HG03135 (cell line): Measurements from ENCODE around the gene CORO7.

Experiments
- ATAC-seq: cut with Tn5 transposase; IDR thresholded peaks from one replicate; pipeline ENCODE4 v1.9.1; 2021; ENCODE audit warnings: mild to moderate bottlenecking, moderate library complexity; ENCODE audit not compliant: unreplicated experiment

Gene CORO7

GRCh38 chr16:4373356-4373908, 43.0 kb downstream of the CORO7 start:
- ATAC-seq = no peak

- no peak for ATAC-seq
Observed at GRCh38 chr16:4372578-4373355, 43.6 kb downstream of the CORO7 start.

GRCh38 chr16:4372001-4372577, 44.3 kb downstream of the CORO7 start:
- ATAC-seq = peak; percentile 36

GRCh38 chr16:4371357-4372000, 44.9 kb downstream of the CORO7 start, which contains the start of gene VASN:
VASN (plus strand) TSS chr16:4371848; CDS start chr16:4380878, 9,030 bp downstream.
- peak; percentile 55 for ATAC-seq

DNA sequence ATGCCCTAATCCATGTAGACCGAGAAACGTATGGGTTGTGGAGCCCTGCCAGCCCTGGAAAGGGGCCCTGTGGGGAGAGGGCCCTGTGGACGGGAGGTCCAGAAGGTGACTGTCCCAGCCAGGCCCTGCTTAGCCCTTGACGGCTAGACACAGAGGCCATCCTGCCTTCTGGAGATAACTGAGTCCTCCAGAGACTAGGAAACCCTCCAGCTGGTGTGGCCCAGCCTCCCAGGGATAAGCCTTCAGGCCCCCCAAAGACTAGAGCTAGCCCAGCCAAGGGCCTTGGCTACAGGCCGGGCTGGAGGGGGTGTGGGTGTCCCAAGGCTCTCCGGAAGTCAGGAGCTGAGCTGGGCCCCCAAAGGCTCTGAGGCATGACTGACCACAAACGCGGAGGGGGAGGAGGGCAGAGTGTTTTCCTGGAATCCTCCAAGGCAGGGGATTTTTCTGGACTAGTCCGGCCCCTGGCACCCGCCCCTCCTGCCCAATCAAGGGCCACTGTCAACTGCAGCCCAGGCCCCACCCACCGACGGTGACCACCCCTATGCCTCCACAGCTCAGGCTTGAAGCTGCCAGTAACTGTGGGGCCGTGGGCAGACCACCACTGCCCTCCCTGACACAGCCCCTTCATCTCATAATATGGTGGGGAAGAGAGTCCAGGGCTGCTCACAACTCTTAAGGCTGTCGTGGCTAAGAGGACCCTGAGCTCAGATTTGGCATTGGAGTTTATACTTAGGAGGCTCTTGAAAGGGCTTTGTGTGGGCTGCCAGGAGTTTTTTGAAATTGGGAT, 45.6 kb downstream of the CORO7 start:
- ATAC-seq = no peak

DNA sequence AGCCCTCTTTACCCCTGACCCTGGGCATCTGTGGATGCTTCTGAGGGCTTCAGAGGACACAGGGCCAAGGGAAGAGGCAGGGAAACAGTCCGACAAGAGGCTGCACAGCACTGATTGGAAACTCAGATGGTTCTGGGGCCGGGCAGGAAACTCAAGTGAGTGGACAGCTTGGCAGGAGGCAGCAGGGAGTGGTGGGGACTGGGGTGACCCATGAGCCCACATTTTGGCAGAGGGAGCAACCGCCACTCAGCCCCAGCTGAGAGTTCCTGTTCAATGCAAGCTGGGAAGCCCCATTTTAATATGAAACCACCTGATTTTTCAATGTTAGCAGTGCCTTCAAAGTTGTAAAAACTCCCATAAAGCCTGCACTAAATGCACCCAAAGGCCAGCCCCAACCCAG, 46.2 kb downstream of the CORO7 start:
- ATAC-seq = no peak

- ATAC-seq = no peak
Observed at GRCh38 chr16:4369007-4369733, 47.2 kb downstream of the CORO7 start.

DNA sequence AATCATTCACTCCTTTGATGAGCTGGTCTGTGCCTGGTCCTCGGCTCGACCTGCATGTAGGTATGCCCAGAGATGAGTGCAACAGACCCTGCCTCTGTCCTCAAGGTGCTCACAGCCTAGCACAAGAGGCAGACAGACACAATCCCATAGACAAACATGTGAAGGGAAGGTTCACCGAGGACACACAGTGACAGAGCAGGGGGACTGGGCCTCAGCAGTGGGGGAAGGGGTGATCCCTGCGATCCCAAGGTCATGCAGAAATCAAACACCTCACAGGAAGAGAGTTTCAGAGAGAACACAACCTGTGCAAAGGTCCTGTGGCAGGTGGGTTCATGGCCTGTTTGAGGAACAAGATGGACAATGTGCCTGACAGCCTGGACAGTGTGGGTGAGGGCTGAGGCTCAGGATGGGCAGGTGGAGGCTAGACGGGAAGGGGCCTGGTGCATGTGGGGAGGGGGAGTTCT, 49.0 kb downstream of the CORO7 start:
- no peak for ATAC-seq

- ATAC-seq = no peak
Observed at GRCh38 chr16:4366016-4366415, 50.4 kb downstream of the CORO7 start.

DNA sequence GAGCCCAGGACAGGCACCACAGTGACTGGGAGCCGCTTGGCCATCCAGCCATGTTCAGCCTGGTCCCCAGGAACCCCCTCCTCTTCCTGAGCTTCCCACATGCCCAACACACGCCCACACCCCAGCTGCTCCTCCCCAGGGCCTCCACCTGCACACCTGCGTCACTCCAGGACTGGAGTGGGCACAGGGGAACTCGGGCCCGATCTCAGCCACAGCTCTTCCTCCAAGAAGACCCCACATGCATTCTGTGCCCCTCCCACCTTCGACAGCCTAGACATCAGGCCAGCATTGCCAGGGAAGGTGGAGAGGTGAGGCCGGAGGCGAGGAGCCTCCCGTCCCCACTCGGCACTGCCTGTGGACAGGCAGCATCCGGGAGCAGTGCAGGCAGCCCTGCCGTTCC, 50.8 kb downstream of the CORO7 start:
- no peak for ATAC-seq

DNA sequence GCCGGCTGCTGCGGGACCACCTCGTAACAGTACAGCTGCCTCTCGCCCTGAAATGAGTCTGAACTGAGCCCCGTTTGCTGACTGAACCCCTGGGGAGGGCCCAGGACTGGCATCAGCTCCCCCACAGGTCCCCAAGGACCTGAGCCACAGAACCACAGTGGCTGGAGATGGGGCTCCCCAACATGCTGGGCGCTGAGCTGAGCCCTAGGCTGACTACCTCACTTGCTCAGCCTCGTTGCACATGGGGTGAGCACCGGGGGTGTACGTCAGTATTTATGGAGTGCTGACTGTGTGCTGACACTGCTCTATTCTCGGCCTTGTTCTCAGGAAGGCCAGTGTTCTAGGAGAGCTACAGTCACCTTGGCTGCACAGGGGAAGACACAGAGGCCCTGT, 51.4 kb downstream of the CORO7 start:
- ATAC-seq = no peak

DNA sequence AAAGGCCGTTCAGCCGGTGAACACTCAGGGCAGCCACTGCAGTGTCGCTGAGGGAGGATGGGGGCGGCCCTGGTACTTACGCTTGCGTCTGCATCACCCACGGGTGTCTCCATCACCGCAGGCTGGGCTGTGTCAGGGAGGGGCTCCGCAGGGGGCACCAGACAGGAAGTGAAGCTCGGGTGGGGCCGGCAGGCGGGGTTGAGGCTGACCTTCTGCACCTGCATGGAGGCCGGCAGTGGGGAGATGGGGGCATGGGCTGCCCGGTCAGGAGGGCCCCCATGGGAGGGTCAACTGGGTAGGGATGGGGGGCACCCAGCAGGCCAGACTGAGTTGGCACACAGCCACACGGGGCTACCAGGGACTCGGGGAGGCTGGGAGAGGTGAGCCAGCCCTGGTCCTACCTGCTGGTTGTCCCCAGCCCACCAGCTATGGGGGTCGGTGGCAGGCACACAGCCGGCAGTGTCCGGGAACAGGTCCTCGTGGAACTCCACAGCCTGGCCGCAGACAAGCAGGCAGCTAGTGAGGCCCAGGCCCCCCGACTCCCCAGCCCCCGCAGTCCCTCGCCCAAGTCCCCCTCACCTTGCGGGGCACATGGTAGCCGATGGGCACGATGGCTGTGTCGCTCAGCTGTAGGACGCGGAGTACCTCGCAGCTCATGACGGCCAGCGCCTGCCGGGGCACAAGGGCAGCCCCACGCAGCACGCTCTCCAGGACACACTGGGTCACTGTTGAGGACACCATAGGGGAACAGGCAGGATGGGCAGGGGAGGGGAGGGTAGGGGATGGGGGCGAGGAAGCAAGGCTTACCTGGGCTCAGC, 52.0 kb downstream of the CORO7 start:
- no peak for ATAC-seq

- ATAC-seq = no peak
Observed at GRCh38 chr16:4362476-4363135, 53.8 kb downstream of the CORO7 start.

- no peak for ATAC-seq
Observed at GRCh38 chr16:4361944-4362311, 54.5 kb downstream of the CORO7 start.

DNA sequence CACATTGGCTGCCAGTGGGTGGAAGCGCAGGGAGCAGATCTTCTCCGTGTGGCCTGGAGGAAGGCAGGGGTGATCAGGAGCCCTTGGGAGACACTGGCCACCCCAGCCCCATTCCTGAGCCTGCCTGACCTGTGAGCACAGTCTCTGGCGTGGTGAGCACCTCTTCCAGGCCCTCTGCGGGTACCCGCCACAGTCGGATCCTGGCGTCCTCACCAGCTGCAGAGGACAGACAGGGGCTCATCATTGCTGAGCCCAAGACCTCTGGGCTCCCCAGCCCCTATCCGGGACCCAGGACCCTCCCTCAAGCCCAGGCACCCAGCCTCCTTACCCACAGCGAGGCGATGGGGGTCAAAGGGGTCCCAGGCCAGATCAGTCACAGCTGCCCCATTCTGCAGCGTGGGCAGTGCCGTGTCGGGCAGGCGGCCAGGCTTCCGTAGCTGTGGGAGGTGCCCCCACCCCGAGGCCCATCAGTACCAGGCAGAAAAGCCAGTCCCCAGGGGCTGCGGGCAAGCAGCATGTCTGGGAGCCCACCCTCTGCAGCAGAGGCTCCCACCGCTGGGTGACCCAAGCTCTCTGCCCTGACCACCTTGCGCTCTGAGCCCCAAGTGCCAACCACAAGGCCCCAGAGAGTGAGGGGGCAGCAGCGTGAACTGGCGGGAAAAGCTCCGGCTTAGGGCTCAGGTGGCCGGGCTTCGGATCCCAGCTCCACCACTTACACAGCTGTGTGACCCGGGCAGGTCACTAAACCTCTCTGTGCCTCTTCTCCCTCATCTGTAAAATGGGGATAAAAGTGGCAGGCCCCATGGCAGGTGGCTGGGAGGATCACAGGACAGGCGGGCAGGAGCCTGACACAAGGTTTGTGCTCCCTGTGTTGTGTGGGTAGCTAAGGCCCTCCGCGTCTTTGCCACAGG, 55.1 kb downstream of the CORO7 start:
- ATAC-seq = no peak

GRCh38 chr16:4360538-4361021, 55.8 kb downstream of the CORO7 start:
- ATAC-seq = no peak

DNA sequence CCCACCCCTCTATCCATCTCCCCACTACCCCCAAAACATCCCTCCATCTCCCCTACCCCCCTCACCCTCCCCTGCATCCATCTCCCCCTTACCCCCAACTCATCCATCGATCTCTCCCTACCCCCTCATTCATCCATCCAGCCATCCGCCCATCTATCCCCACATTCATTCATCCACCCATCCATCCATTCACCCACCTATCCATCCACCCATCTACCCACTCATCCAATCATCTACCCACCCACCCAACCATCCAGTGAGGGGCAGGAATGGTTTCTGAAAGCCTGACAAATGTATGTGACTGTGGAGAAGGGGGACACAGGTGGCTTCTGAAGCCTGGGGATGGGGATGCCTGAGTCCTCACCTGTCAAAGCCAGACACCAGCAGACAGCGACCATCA, 56.5 kb downstream of the CORO7 start:
- ATAC-seq = no peak
